SU-DHL-6 (cell line): ENCODE results near the gene GAB4.

Experiments used
- H2AFZ ChIP-seq: fragments of 200-600 bp; sonication (generic); 2 replicates; pipeline ENCODE4 v1.6.1; 2014; ENCODE audit warnings: low read depth, mild to moderate bottlenecking, moderate library complexity, mixed read lengths, antibody characterized with exemption, low read length; ENCODE audit not compliant: severe bottlenecking
- H3F3A ChIP-seq: fragments of 200-600 bp; shearing (Covaris generic); 2 replicates; pipeline ENCODE4 v1.6.0; 2016; ENCODE audit warnings: antibody characterized with exemption, mild to moderate bottlenecking; ENCODE audit not compliant: insufficient read depth
- H3K27ac ChIP-seq: fragments of 200-600 bp; sonication (generic); 2 replicates; pipeline ENCODE4 v1.5.1; 2016; ENCODE audit warnings: low read depth, mild to moderate bottlenecking, low read length, moderate library complexity, mixed read lengths
- H3K27me3 ChIP-seq: fragments of 200-600 bp; sonication (generic), shearing (Covaris generic); 2 replicates; pipeline ENCODE4 v1.6.0; 2014; ENCODE audit warnings: mild to moderate bottlenecking, low read length
- H3K36me3 ChIP-seq: fragments of 200-600 bp; sonication (generic); 2 replicates; pipeline ENCODE4 v1.6.1; 2014; ENCODE audit warnings: mild to moderate bottlenecking, low read length, mixed read lengths
- H3K4me2 ChIP-seq: fragments of 300-600, 200-600 bp; shearing (Covaris generic), sonication (generic); 2 replicates; pipeline ENCODE4 v1.6.0; 2014; ENCODE audit warnings: low read length, low read depth, mild to moderate bottlenecking; ENCODE audit not compliant: poor library complexity, severe bottlenecking
- H3K4me3 ChIP-seq: fragments of 200-600 bp; sonication (generic); 2 replicates; pipeline ENCODE4 v1.5.1; 2014; ENCODE audit warnings: antibody characterized with exemption, low read length, mild to moderate bottlenecking, mixed read lengths; ENCODE audit not compliant: insufficient read depth, poor library complexity, severe bottlenecking
- H3K79me2 ChIP-seq: fragments of 200-600 bp; sonication (generic); 2 replicates; pipeline ENCODE4 v1.6.1; 2014; ENCODE audit warnings: mild to moderate bottlenecking, low read length, moderate library complexity; ENCODE audit not compliant: insufficient read depth
- H3K9ac ChIP-seq: fragments of 200-600 bp; sonication (generic); 2 replicates; pipeline ENCODE4 v1.7.0; 2014; ENCODE audit warnings: mild to moderate bottlenecking, low read length
- H3K9me2 ChIP-seq: fragments of 200-600 bp; sonication (generic); replicated peaks from 2 replicates; pipeline ENCODE4 v1.6.1; 2014; ENCODE audit warnings: low read length; ENCODE audit not compliant: insufficient read depth
- H3K9me3 ChIP-seq: fragments of 200-600 bp; sonication (generic); 2 replicates; pipeline ENCODE4 v1.6.1; 2014; ENCODE audit warnings: low read length, mixed read lengths; ENCODE audit not compliant: insufficient read depth
- H4K20me1 ChIP-seq: fragments of 200-600 bp; sonication (generic); 2 replicates; pipeline ENCODE4 v1.6.1; 2014; ENCODE audit warnings: low read depth, mild to moderate bottlenecking, antibody characterized with exemption, low read length, moderate library complexity, mixed read lengths
- CTCF ChIP-seq: fragments of 200-600 bp; sonication (generic); IDR thresholded peaks from one replicate; pipeline ENCODE4 v1.5.1; 2017; ENCODE audit warnings: antibody characterized with exemption, mild to moderate bottlenecking, low read length, moderate library complexity; ENCODE audit not compliant: insufficient read depth, poor library complexity, severe bottlenecking
- EZH2phosphoT487 ChIP-seq: fragments of 200-600 bp; sonication (generic), shearing (Covaris generic); conservative IDR thresholded peaks from 2 replicates; pipeline ENCODE4 v1.6.1; 2018; ENCODE audit warnings: mild to moderate bottlenecking, antibody characterized with exemption, low read length, moderate library complexity, mixed read lengths

The GAB4 gene

GRCh38 chr22:16965560-16965959 is 42.5 kb downstream of the GAB4 start:
- no peaks in the 10 kb centered on the region for H3K9me2 ChIP-seq
- no peak overlapping the region for H3K4me3 ChIP-seq
- no peak overlapping the region for H3K27ac ChIP-seq
- no peaks in the 10 kb centered on the region for H3K36me3 ChIP-seq
- H3K9ac ChIP-seq, result no peak overlapping the region
- TF ChIP-seq EZH2phosphoT487 (no peak), CTCF (no peak)
- no peak overlapping the region for H2AFZ ChIP-seq
- no peak overlapping the region for H3K4me2 ChIP-seq
- no peaks in the 10 kb centered on the region for H3K27me3 ChIP-seq
- no peaks in the 10 kb centered on the region for H4K20me1 ChIP-seq
- no peaks in the 10 kb centered on the region for H3F3A ChIP-seq
- no peaks in the 10 kb centered on the region for H3K9me3 ChIP-seq
- H3K79me2 ChIP-seq, result no peaks in the 10 kb centered on the region

GRCh38 chr22:16965083-16965482 is 42.9 kb downstream of the GAB4 start:
- TF ChIP-seq CTCF, result no peak
- TF ChIP-seq EZH2phosphoT487, result no peak
- H3K79me2 ChIP-seq, result no peaks in the 10 kb centered on the region

GRCh38 chr22:16964366-16964765 is 43.7 kb downstream of the GAB4 start:
- no peaks in the 10 kb centered on the region for H3K36me3 ChIP-seq
- TF ChIP-seq CTCF, result no peak
- no peak for TF ChIP-seq EZH2phosphoT487
- H3F3A ChIP-seq, result no peaks in the 10 kb centered on the region
- no peaks in the 10 kb centered on the region for H3K79me2 ChIP-seq
- no peaks in the 10 kb centered on the region for H4K20me1 ChIP-seq
- H3K27ac ChIP-seq, result no peak overlapping the region
- H2AFZ ChIP-seq, result no peak overlapping the region
- H3K9ac ChIP-seq, result no peak overlapping the region
- no peaks in the 10 kb centered on the region for H3K9me3 ChIP-seq
- H3K9me2 ChIP-seq, result no peaks in the 10 kb centered on the region
- no peak overlapping the region for H3K4me2 ChIP-seq
- no peak overlapping the region for H3K4me3 ChIP-seq
- H3K27me3 ChIP-seq, result no peaks in the 10 kb centered on the region

More at GRCh38 chr22:16965083-16965482, 42.9 kb downstream of the GAB4 start:
- Histone ChIP-seq H3K27me3 (no peaks in the 10 kb centered on the region), H3K4me2 (no peak overlapping the region), H3K9me2 (no peaks in the 10 kb centered on the region), H3K9ac (no peak overlapping the region), H3K9me3 (no peaks in the 10 kb centered on the region), H3K27ac (no peak overlapping the region), H4K20me1 (no peaks in the 10 kb centered on the region), H2AFZ (no peak overlapping the region), H3K4me3 (no peak overlapping the region), H3F3A (no peaks in the 10 kb centered on the region), H3K36me3 (no peaks in the 10 kb centered on the region)
